K562 (cell line): ENCODE results near the gene TMC1. TPM values are rescaled to one million over a fixed set of nuclear protein-coding genes. Genes with fewer than 3 reads are reported as not detected.

Source experiments
- FOSL1 ChIP-seq: fragments of 200-800 bp; sonication (Bioruptor generic); conservative IDR thresholded peaks from 2 replicates; pipeline ENCODE4 v1.6.1; 2016; ENCODE audit warnings: missing genetic modification characterization, missing compliant biosample characterization
- JUN ChIP-seq, 2 experiments: sonication (generic) in 1 of 2; formaldehyde crosslinking in 1 of 2; IDR thresholded peaks; 2 replicates each; pipeline versions ENCODE4 v1.6.1 to v1.8.0; 2012 to 2022; ENCODE audit warnings: borderline replicate concordance in 2 of 2, mild to moderate bottlenecking in 2 of 2, improper control_type of control experiment in 1 of 2, low read depth in 1 of 2, low read length in 1 of 2, missing genetic modification reagents in 1 of 2
- polyA plus RNA-seq, 8 experiments: library from polyadenylated mRNA; depleted of rRNA in 4 of 8; stranded (reverse) in 5 of 8; unstranded in 3 of 8; fragments of >200 nt; fragmentation: Nextera tagmentation in 2 of 8; fragmentation: Illumina TruSeq in 1 of 8; extraction: Ambion mirVana in 2 of 8; extraction: Trizol in 1 of 8; gene quantifications; 2 replicates each; pipeline versions ENCODE4 v1.2.1 to v1.2.3, GENCODE V29; 2011 to 2014; ENCODE audit warnings: inconsistent platforms in 1 of 8, missing spikeins in 1 of 8
- total RNA-seq, 7 experiments: library from RNA; depleted of rRNA in 6 of 7; stranded (reverse); fragments of >200 nt in 6 of 7; fragmentation: Illumina TruSeq in 2 of 7; extraction: Trizol in 2 of 7; gene quantifications; 2 replicates each; pipeline versions ENCODE4 v1.2.1 to v1.2.3, GENCODE V29; 2011 to 2021; ENCODE audit warnings: low replicate concordance in 1 of 7
- TF ChIP-seq, protein P1 (sequence below): fragments of 200-800 bp; sonication (Bioruptor generic); IDR thresholded peaks from 2 replicates; pipeline ENCODE4 v1.6.1; 2017; ENCODE audit warnings: missing genetic modification characterization, missing compliant biosample characterization
- TF ChIP-seq, protein P2 (sequence below), 2 experiments: fragments of 450-650 bp in 1 of 2; sonication (generic) in 1 of 2; formaldehyde crosslinking in 1 of 2; IDR thresholded peaks in 1 of 2; conservative IDR thresholded peaks in 1 of 2; 2 replicates each; pipeline versions ENCODE4 v1.6.1 to v1.8.1; 2016 to 2023; ENCODE audit warnings: mild to moderate bottlenecking in 2 of 2, moderate library complexity in 2 of 2, inconsistent platforms in 1 of 2, missing genetic modification reagents in 1 of 2
- TF ChIP-seq, protein P3 (sequence below), 2 experiments: fragments of 450-650 bp in 1 of 2; sonication (generic) in 1 of 2; formaldehyde crosslinking; conservative IDR thresholded peaks; 2 replicates each; pipeline versions ENCODE4 v1.4.0 to v1.8.1; 2020 to 2022; ENCODE audit warnings: mild to moderate bottlenecking in 1 of 2, missing genetic modification reagents in 1 of 2

TMC1 gene
- total and polyA plus RNA-seq, 9 of the 15 experiments (the other 6 are each of a cell fraction or from before 2014, with no cell fraction given): 0.10 to 0.15 TPM; not detected in 7

DNA sequence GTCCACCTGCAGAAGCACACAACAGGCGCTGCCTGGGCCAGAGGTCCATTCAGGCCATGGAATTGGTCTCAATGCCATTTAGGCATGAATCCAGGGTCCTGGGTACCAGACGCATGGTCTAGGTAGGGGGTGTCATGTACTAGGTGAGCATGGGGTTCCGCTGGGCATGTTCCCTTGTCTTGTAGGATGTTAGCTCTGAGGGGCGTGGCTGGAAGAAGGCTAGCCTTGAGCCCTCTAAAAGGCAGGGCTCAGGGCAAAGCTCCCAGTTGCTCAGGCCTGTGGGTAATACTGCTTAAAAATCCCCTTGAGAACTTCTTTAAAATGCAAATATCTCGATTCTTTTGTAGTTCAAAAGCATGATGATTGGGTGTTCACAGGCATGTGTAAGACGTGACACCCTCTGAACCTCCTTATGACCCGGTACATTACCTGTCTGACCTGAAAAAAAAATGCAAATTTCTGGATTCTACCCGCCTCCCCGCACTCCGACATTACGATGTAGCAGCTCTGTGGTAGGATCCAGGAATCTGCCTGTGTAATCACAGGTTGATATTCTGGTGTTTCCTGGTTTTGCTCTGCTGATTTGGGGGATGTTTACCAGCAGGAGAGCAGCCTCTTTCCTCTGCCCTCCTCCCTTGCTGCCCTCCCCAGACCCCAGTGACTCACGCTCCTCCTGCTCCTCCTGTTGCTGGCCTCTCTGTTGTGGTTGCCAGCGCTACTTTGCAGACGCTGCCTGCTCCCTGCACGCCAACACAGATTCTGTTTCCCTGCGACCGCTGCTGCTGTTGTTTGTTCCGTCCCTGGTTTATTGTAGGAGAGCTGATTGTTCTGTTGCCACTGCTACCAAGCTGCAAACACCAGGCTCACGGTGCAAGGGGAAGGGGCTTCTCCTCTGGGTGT lies 5.7 kb downstream of the TMC1 start (continued):
- TF ChIP-seq, protein P1, sequence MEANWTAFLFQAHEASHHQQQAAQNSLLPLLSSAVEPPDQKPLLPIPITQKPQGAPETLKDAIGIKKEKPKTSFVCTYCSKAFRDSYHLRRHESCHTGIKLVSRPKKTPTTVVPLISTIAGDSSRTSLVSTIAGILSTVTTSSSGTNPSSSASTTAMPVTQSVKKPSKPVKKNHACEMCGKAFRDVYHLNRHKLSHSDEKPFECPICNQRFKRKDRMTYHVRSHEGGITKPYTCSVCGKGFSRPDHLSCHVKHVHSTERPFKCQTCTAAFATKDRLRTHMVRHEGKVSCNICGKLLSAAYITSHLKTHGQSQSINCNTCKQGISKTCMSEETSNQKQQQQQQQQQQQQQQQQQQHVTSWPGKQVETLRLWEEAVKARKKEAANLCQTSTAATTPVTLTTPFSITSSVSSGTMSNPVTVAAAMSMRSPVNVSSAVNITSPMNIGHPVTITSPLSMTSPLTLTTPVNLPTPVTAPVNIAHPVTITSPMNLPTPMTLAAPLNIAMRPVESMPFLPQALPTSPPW: peak; percentile 38; the same call in 1 of the 2 replicates
- TF ChIP-seq, protein P2, sequence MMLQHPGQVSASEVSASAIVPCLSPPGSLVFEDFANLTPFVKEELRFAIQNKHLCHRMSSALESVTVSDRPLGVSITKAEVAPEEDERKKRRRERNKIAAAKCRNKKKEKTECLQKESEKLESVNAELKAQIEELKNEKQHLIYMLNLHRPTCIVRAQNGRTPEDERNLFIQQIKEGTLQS (IDR thresholded peaks at IDR 0.05): peak; percentile 64
- TF ChIP-seq, protein P2 (CRISPR knock-in tag; conservative IDR thresholded peaks at IDR 0.05): no peak
- TF ChIP-seq, protein P3, sequence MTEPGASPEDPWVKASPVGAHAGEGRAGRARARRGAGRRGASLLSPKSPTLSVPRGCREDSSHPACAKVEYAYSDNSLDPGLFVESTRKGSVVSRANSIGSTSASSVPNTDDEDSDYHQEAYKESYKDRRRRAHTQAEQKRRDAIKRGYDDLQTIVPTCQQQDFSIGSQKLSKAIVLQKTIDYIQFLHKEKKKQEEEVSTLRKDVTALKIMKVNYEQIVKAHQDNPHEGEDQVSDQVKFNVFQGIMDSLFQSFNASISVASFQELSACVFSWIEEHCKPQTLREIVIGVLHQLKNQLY (CRISPR knock-in tag; conservative IDR thresholded peaks at IDR 0.05): no peak
- TF ChIP-seq JUN (IDR thresholded peaks at IDR 0.05; ENCODE audit: borderline replicate concordance, low read depth, low read length): peak; percentile 59; the same call in 1 of the 2 replicates
- no peak for TF ChIP-seq JUN (CRISPR knock-in tag; IDR thresholded peaks at IDR 0.05; ENCODE audit: borderline replicate concordance)
- peak; percentile 80 for TF ChIP-seq FOSL1 (tag)
